ENCODE data around the gene CCDC146.
"Not testable (repeated sequence)": the region's sequence is repeated elsewhere in the genome, so short reads cannot be mapped to it uniquely, and the experiment has no call there.

DNA sequence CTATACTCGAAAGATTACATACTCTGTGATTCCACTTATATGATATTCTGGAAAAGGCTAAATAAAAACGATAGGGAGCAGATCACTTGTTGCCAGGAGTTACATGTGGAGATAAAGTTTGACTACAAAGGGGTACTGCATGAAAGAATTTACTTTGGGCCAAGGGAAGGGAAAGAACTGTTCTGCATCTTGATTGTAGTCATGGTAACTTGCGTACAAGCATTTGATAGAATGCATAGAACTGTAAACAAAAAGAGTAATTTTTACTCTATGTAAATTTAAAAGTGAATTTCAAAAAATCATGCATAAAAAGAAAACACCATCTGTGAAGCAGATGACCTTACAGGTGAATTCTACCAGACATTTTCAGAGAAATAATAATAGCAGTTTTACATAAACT is 9.4 kb downstream of the CCDC146 start:
- TF ChIP-seq, protein P1, sequence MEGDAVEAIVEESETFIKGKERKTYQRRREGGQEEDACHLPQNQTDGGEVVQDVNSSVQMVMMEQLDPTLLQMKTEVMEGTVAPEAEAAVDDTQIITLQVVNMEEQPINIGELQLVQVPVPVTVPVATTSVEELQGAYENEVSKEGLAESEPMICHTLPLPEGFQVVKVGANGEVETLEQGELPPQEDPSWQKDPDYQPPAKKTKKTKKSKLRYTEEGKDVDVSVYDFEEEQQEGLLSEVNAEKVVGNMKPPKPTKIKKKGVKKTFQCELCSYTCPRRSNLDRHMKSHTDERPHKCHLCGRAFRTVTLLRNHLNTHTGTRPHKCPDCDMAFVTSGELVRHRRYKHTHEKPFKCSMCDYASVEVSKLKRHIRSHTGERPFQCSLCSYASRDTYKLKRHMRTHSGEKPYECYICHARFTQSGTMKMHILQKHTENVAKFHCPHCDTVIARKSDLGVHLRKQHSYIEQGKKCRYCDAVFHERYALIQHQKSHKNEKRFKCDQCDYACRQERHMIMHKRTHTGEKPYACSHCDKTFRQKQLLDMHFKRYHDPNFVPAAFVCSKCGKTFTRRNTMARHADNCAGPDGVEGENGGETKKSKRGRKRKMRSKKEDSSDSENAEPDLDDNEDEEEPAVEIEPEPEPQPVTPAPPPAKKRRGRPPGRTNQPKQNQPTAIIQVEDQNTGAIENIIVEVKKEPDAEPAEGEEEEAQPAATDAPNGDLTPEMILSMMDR (IDR thresholded peaks at IDR 0.05): not testable (repeated sequence)
- TF ChIP-seq POLR2AphosphoS5, POLR2A (IDR thresholded peaks at IDR 0.05): not testable (repeated sequence)
